Measurements from ENCODE around the gene GLIPR2.

GLIPR2 gene

DNA sequence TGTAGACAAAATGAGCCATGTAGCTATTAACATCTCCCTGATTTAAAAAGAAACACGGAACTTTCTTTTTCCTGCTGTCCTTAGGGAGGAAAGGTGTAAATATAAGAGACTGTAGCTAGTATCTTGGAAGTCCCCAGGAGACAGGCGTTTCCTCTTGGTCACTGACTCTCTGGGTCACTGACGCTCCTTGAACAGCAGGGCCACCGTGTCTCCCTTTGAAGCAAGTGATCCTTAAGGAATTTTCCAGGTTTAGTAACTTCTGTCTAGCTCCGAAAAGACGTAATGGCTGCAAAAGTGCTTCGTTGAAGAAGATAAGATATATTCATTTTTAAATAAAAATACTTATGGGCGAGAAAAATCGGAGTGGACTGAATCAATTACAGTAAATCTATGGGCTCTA, 53.4 kb downstream of the GLIPR2 start (continued):
- TF ChIP-seq, protein P1, sequence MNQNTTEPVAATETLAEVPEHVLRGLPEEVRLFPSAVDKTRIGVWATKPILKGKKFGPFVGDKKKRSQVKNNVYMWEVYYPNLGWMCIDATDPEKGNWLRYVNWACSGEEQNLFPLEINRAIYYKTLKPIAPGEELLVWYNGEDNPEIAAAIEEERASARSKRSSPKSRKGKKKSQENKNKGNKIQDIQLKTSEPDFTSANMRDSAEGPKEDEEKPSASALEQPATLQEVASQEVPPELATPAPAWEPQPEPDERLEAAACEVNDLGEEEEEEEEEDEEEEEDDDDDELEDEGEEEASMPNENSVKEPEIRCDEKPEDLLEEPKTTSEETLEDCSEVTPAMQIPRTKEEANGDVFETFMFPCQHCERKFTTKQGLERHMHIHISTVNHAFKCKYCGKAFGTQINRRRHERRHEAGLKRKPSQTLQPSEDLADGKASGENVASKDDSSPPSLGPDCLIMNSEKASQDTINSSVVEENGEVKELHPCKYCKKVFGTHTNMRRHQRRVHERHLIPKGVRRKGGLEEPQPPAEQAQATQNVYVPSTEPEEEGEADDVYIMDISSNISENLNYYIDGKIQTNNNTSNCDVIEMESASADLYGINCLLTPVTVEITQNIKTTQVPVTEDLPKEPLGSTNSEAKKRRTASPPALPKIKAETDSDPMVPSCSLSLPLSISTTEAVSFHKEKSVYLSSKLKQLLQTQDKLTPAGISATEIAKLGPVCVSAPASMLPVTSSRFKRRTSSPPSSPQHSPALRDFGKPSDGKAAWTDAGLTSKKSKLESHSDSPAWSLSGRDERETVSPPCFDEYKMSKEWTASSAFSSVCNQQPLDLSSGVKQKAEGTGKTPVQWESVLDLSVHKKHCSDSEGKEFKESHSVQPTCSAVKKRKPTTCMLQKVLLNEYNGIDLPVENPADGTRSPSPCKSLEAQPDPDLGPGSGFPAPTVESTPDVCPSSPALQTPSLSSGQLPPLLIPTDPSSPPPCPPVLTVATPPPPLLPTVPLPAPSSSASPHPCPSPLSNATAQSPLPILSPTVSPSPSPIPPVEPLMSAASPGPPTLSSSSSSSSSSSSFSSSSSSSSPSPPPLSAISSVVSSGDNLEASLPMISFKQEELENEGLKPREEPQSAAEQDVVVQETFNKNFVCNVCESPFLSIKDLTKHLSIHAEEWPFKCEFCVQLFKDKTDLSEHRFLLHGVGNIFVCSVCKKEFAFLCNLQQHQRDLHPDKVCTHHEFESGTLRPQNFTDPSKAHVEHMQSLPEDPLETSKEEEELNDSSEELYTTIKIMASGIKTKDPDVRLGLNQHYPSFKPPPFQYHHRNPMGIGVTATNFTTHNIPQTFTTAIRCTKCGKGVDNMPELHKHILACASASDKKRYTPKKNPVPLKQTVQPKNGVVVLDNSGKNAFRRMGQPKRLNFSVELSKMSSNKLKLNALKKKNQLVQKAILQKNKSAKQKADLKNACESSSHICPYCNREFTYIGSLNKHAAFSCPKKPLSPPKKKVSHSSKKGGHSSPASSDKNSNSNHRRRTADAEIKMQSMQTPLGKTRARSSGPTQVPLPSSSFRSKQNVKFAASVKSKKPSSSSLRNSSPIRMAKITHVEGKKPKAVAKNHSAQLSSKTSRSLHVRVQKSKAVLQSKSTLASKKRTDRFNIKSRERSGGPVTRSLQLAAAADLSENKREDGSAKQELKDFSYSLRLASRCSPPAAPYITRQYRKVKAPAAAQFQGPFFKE (tag by site-specific recombination; IDR thresholded peaks at IDR 0.05; ENCODE audit: borderline replicate concordance), result no peak
- TF ChIP-seq ZNF518A (tag by site-specific recombination; conservative IDR thresholded peaks at IDR 0.05; ENCODE audit: low read depth) (no peak), ZNF26 (tag by site-specific recombination; IDR thresholded peaks at IDR 0.05) (no peak)

DNA sequence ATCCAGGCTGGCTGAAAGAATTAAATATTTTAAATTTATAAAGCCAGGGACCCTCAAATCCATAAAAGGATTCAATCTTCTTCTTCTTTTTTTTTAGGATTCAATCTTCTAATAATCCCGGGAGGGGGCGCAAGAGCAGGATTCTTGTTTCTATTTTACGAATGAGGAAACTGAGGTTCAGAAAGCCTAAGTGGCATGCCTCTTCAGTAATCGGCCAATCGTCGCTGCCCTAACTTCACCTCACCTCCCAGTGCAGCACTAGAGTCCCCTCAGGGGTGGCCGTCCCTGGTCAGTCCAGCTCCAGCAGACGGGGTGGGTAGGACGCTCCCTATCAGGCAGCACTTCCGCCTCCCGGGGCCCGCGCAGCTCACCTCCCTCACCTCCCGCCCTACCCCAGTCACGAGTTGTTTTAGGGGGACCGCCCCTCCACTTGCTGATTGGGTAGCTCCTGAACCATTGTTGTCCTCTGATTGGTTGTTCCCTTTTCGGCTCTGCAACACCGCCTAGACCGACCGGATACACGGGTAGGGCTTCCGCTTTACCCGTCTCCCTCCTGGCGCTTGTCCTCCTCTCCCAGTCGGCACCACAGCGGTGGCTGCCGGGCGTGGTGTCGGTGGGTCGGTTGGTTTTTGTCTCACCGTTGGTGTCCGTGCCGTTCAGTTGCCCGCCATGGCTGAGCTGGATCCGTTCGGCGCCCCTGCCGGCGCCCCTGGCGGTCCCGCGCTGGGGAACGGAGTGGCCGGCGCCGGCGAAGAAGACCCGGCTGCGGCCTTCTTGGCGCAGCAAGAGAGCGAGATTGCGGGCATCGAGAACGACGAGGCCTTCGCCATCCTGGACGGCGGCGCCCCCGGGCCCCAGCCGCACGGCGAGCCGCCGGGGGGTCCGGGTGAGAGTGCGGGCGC, 54.1 kb downstream of the GLIPR2 start, which contains the start of gene CLTA:
TSS of gene CLTA (plus strand) at position 534 of the 902 bp plus-strand sequence. CDS start at position 670, 136 bp downstream.
- Histone ChIP-seq H3K27ac (ENCODE audit: extremely low read depth, low read depth, low read length) (peak within 1 kb of the TSS; percentile 84; the same call in 1 of the 2 replicates), H3K4me3 (ENCODE audit: low read depth, low read length) (peak within 1 kb of the TSS; percentile 93), H3K36me3 (ENCODE audit: control insufficient read depth in 2 of 2, insufficient read depth in 1 of 2, low read length in 2 of 2) (peaks cover 0 to 23% of the 10 kb centered on the region in 2 experiments; a peak in 2 of 3 replicates), H3K4me1 (ENCODE audit: control insufficient read depth, insufficient read depth, low read length) (0 out of 2 replicates have a peak, but pooled peaks cover 6% of the 10 kb centered on the region), H3K9me3 (ENCODE audit: control insufficient read depth, insufficient read depth, low read depth, low read length) (no peaks in the 10 kb centered on the region)
- POLR2A ChIA-PET, result interaction anchor here (0.6 to 2.6 kb wide), 55 partner anchors 9 to 428 kb away, joined by 3 to 30 read pairs (median 4); partner anchors contain the start of genes CCIN, GLIPR2, GNE and HINT2
- CTCF ChIA-PET, result interaction anchor here (0.6 to 3.6 kb wide), 32 partner anchors 9 to 887 kb away, joined by 3 to 28 read pairs (median 4); partner anchors contain the start of gene OR2S2
- TF ChIP-seq ZNF843 (tag by site-specific recombination; IDR thresholded peaks at IDR 0.05), result no peak
- TF ChIP-seq, protein P2, sequence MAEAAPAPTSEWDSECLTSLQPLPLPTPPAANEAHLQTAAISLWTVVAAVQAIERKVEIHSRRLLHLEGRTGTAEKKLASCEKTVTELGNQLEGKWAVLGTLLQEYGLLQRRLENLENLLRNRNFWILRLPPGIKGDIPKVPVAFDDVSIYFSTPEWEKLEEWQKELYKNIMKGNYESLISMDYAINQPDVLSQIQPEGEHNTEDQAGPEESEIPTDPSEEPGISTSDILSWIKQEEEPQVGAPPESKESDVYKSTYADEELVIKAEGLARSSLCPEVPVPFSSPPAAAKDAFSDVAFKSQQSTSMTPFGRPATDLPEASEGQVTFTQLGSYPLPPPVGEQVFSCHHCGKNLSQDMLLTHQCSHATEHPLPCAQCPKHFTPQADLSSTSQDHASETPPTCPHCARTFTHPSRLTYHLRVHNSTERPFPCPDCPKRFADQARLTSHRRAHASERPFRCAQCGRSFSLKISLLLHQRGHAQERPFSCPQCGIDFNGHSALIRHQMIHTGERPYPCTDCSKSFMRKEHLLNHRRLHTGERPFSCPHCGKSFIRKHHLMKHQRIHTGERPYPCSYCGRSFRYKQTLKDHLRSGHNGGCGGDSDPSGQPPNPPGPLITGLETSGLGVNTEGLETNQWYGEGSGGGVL (tag by site-specific recombination; IDR thresholded peaks at IDR 0.05), result peak; percentile 54
- TF ChIP-seq MZF1 (tag by site-specific recombination; IDR thresholded peaks at IDR 0.05; ENCODE audit: borderline replicate concordance), result no peak
- TF ChIP-seq, protein P3, sequence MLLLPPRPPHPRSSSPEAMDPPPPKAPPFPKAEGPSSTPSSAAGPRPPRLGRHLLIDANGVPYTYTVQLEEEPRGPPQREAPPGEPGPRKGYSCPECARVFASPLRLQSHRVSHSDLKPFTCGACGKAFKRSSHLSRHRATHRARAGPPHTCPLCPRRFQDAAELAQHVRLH (tag by site-specific recombination; IDR thresholded peaks at IDR 0.05), result peak; percentile 99
- TF ChIP-seq, protein P4, sequence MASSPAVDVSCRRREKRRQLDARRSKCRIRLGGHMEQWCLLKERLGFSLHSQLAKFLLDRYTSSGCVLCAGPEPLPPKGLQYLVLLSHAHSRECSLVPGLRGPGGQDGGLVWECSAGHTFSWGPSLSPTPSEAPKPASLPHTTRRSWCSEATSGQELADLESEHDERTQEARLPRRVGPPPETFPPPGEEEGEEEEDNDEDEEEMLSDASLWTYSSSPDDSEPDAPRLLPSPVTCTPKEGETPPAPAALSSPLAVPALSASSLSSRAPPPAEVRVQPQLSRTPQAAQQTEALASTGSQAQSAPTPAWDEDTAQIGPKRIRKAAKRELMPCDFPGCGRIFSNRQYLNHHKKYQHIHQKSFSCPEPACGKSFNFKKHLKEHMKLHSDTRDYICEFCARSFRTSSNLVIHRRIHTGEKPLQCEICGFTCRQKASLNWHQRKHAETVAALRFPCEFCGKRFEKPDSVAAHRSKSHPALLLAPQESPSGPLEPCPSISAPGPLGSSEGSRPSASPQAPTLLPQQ (tag by site-specific recombination; IDR thresholded peaks at IDR 0.05), result no peak; the same call in 1 of the 2 replicates
- no peak for TF ChIP-seq ZNF169 (tag by site-specific recombination; IDR thresholded peaks at IDR 0.05)
- no peak for TF ChIP-seq ZNF510 (tag by site-specific recombination; IDR thresholded peaks at IDR 0.05; ENCODE audit: insufficient replicate concordance)
- TF ChIP-seq, protein P5, sequence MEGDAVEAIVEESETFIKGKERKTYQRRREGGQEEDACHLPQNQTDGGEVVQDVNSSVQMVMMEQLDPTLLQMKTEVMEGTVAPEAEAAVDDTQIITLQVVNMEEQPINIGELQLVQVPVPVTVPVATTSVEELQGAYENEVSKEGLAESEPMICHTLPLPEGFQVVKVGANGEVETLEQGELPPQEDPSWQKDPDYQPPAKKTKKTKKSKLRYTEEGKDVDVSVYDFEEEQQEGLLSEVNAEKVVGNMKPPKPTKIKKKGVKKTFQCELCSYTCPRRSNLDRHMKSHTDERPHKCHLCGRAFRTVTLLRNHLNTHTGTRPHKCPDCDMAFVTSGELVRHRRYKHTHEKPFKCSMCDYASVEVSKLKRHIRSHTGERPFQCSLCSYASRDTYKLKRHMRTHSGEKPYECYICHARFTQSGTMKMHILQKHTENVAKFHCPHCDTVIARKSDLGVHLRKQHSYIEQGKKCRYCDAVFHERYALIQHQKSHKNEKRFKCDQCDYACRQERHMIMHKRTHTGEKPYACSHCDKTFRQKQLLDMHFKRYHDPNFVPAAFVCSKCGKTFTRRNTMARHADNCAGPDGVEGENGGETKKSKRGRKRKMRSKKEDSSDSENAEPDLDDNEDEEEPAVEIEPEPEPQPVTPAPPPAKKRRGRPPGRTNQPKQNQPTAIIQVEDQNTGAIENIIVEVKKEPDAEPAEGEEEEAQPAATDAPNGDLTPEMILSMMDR (tag by site-specific recombination; IDR thresholded peaks at IDR 0.05), result peak; percentile 34; the same call in 1 of the 2 replicates
- TF ChIP-seq ZNF600 (tag by site-specific recombination; IDR thresholded peaks at IDR 0.05), result peak; percentile 86
- no peak for TF ChIP-seq ZNF571 (tag by site-specific recombination; IDR thresholded peaks at IDR 0.05)
- no peak for TF ChIP-seq ZNF548 (tag by site-specific recombination; IDR thresholded peaks at IDR 0.05)

Measured in HEK293 (cell line).